GM18507 (cell line): ENCODE measurements around the gene RAB11B.

ENCODE experiments used
- DNase-seq: peaks from one replicate; pipeline ENCODE4 v3.0.0; 2011; ENCODE audit warnings: low read depth; ENCODE audit not compliant: insufficient read length; ENCODE audit errors: extremely low spot score
- FAIRE-seq: peaks from 2 replicates; lab custom pipeline; 2011; peaks lifted over from hg19 to GRCh38; lab: Jason Lieb, UNC

RAB11B gene

DNA sequence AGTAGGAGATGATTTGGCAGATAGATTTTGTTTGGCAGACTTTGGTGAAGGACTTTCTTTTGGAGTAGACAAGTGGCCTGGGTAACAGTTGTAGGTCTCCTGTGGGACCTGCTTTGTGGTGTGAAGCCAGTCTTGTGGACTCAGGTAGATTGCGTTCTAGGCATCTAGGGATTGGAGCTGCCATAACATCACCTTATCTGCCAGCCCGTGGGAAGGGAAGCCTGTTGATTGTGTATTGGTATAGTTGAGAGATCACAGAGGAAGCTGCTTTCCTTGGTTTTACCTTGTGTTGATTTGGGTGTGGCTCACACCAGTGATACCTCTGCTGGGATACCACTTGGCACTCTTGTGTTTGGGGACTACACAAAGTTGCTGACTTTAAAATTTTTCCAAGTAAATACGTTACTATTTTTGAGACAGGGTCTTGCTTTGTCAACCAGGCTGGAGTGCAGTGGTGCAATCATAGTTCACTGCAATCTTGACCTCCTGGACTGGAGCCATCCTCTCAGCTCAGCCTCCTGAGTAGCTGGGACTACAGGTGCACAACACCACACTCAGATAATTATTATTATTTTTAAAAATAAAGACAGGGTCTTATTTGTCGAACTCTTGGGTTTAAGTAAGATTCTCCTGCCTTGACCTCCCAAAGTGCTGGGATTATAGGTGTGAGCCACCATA, 62.4 kb downstream of the RAB11B start:
- DNase-seq: no peak
- no peak for FAIRE-seq

DNA sequence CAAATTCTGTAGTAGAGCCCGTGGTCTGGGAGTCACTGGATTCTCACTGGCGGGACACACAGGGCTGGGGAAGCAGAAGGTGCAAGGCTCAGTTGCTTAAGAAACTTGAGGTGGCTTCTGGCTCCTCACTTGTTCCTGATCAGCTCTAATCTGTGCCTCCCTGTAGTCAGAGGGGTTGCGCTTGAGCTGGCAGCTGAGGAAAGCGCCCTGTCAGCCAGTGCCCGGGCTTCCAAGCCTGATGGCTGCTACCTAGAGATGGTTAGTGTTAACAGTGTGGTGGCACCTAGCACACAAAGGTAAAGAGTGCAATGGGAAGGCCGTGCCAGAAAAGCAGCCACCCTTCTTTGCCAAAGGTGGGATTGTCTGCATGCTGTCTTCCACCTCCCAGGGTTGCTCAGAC, 63.5 kb downstream of the RAB11B start:
- DNase-seq: no peak

More for the DNA sequence above, 63.5 kb downstream of the RAB11B start:
- no peak for FAIRE-seq
